Activated CD8-positive, alpha-beta T cell treated with anti-CD3 and anti-CD28 coated beads, Interleukin-2, amount 10 ng/mL, durations not matched to agents 7 days and 5 days (primary cell): Measurements from ENCODE around the gene ELL. TPM values are rescaled to one million over a fixed set of nuclear protein-coding genes. Genes with fewer than 3 reads are reported as not detected.
A peak's percentile ranks its signal among the peaks of the same experiment; 100 is the strongest.

Source experiments
- ATAC-seq: fragments of 150-1000 bp; cut with Tn5 transposase; one replicate; pipeline ENCODE4 v1.10.0; 2021; ENCODE audit warnings: moderate library complexity
- CTCF ChIA-PET: fragments of 350-600 bp; sonication (Branson Sonifier 250); formaldehyde crosslinking; loops from one replicate; lab custom pipeline; 2021; ENCODE audit warnings: antibody characterized with exemption; lab: Charles Lee
- POLR2A ChIA-PET: fragments of 350-600 bp; sonication (Branson Sonifier 250); formaldehyde crosslinking; loops from one replicate; lab custom pipeline; 2021; ENCODE audit warnings: antibody characterized with exemption; lab: Charles Lee
- DNase-seq: peaks from one replicate; pipeline ENCODE4 v3.0.0-alpha.2; 2020
- H3K27ac Mint-ChIP-seq: one replicate; pipeline ENCODE4 v1.8.0; 2021; ENCODE audit warnings: mild to moderate bottlenecking, mixed read lengths
- H3K27me3 Mint-ChIP-seq: one replicate; pipeline ENCODE4 v1.8.0; 2021; ENCODE audit warnings: low read depth, mixed read lengths
- H3K36me3 Mint-ChIP-seq: one replicate; pipeline ENCODE4 v1.8.0; 2021; ENCODE audit warnings: low read depth, mixed read lengths
- H3K4me1 Mint-ChIP-seq: one replicate; pipeline ENCODE4 v1.8.0; 2021; ENCODE audit warnings: low read depth, mixed read lengths
- H3K4me3 Mint-ChIP-seq: one replicate; pipeline ENCODE4 v1.8.0; 2021; ENCODE audit warnings: mild to moderate bottlenecking, mixed read lengths
- H3K9me3 Mint-ChIP-seq: one replicate; pipeline ENCODE4 v1.8.0; 2022; ENCODE audit warnings: mixed read lengths; ENCODE audit not compliant: insufficient read depth
- total RNA-seq, 2 experiments: library from RNA; stranded (reverse); gene quantifications; one replicate each; pipeline ENCODE4 v1.2.3, GENCODE V29; 2021

ELL gene
- total RNA-seq, 2 experiments from 2014 or later, result 20.8 to 22.3 TPM

- Mint-ChIP-seq H3K9me3 (no peaks in the 10 kb centered on the region), H3K27me3 (no peaks in the 10 kb centered on the region), H3K27ac (peak overlapping the region; percentile 12), H3K4me1 (peaks cover 70% of the 10 kb centered on the region), H3K4me3 (no peak overlapping the region), H3K36me3 (peaks cover 6% of the 10 kb centered on the region)
- ChIA-PET POLR2A (no interaction called here), CTCF (interaction anchor here (0.6 to 1.4 kb wide), 3 partner anchors 10 to 371 kb away, joined by 3 to 4 read pairs (median 3); no protein-coding TSS in a partner anchor)
- DNase-seq (no peak), ATAC-seq (no peak)
These were observed 45.3 kb downstream of the ELL start for GRCh38 chr19:18476507-18477041.

DNA sequence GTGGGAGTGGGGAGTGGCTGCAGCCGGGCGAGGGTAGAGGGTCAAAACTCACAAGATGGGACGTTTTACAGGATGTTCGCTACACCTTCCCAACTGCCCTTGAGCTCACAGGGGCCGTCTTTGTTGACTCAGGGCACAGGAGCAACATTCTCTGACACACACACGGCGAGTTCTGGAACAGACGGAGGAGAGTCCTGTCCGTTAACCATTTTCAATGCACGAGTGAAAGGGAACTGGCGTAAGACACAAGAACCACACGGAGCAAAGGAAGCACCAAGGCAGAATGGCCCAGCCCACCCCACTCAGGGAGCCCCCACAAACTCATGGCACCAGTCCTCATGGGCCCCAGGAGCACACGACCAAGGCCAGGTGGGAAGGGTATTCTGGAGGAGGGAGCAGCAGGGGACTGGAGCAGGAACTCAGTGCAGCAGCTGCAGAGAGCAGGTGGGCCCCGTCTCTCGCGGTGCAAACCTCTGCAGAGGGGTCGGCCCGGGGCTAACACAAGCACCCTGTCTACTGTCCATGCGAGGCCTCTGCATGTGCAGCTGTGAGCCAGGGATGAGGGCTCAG lies 46.0 kb downstream of the ELL start:
- Mint-ChIP-seq H3K36me3 (peaks cover 3% of the 10 kb centered on the region), H3K4me1 (peaks cover 64% of the 10 kb centered on the region), H3K27ac (peak overlapping the region; percentile 64), H3K9me3 (no peaks in the 10 kb centered on the region), H3K27me3 (no peaks in the 10 kb centered on the region), H3K4me3 (no peak overlapping the region)
- ChIA-PET POLR2A (interaction anchor here (0.6 kb wide), 1 partner anchor 203 kb away, joined by 3 read pairs; no protein-coding TSS in a partner anchor), CTCF (interaction anchor here (1.0 to 1.4 kb wide), 2 partner anchors 44 to 372 kb away, joined by 3 read pairs; no protein-coding TSS in a partner anchor)
- no peak for ATAC-seq
- DNase-seq, result no peak

DNA sequence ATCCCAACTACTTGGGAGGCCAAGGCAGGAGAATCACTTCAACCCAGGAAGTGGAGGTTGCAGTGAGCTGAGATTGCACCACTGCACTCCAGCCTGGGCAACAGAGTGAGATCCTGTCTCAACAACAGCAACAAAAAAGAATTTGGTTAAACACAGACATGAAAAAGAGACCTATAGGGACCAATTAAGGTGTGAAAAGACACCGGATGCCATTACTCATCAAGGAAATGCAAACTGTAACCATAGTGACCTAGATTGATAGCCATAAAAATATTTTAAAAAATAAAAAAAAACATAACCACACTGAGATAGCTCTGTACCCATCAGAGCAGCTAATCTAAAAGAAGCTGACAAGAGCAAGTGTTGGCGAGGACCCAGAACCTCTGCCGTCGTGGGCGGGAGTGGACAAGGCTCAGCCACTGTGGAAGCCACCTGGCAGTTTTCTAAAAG lies 46.8 kb downstream of the ELL start:
- Mint-ChIP-seq H3K4me3 (no peak overlapping the region), H3K27me3 (no peaks in the 10 kb centered on the region), H3K36me3 (peaks cover 8% of the 10 kb centered on the region), H3K27ac (peak overlapping the region; percentile 64), H3K4me1 (peaks cover 62% of the 10 kb centered on the region), H3K9me3 (no peaks in the 10 kb centered on the region)
- DNase-seq (no peak), ATAC-seq (peak; percentile 62)
- POLR2A ChIA-PET, result no interaction called here
- CTCF ChIA-PET, result interaction anchor here (1.4 kb wide), 1 partner anchor 373 kb away, joined by 3 read pairs; no protein-coding TSS in a partner anchor

DNA sequence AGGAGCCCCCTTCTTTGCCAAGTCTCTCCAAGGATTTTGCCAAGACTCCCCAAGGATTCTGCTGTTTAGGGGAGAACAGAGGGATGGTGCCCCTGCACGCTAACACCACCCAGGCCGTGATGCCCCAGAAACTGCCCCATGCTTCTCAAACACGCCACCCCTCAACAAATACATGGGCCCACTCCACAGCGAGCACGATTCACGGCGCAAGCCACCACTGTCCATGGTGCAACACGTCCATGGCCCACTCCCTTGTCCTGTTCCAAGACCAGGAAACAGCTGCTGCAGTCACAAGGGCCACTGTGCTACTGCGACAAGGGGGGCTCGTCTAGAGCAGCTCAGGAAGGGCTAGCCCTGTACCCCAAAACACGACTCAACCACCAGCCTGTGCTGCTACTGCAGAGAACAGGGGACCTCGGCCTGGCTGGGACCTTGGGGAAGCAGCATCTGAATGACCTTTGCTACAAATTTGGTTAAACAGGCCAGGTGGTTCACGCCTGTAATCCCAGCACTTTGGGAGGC lies 47.4 kb downstream of the ELL start:
- DNase-seq (no peak), ATAC-seq (no peak)
- no peak overlapping the region for H3K4me3 Mint-ChIP-seq
- H3K27ac Mint-ChIP-seq, result peak overlapping the region; percentile 64
- no peaks in the 10 kb centered on the region for H3K27me3 Mint-ChIP-seq
- POLR2A ChIA-PET, result no interaction called here
- H3K4me1 Mint-ChIP-seq, result peaks cover 58% of the 10 kb centered on the region
- peaks cover 8% of the 10 kb centered on the region for H3K36me3 Mint-ChIP-seq
- CTCF ChIA-PET, result interaction anchor here (6.7 kb wide), 1 partner anchor 46 kb away, joined by 38 read pairs; the partner anchor contains the start of gene ELL
- H3K9me3 Mint-ChIP-seq, result no peaks in the 10 kb centered on the region

GRCh38 chr19:18473706-18474087 lies 48.2 kb downstream of the ELL start:
- ATAC-seq (no peak), DNase-seq (no peak)
- ChIA-PET CTCF (interaction anchor here (1.2 to 6.7 kb wide), 3 partner anchors 25 to 373 kb away, joined by 3 to 38 read pairs (median 3); partner anchors contain the start of gene ELL), POLR2A (interaction anchor here (0.5 kb wide), 1 partner anchor 26 kb away, joined by 3 read pairs; no protein-coding TSS in a partner anchor)
- H3K4me1 Mint-ChIP-seq, result peaks cover 53% of the 10 kb centered on the region
- H3K36me3 Mint-ChIP-seq, result peaks cover 6% of the 10 kb centered on the region
- H3K27me3 Mint-ChIP-seq, result no peaks in the 10 kb centered on the region
- H3K27ac Mint-ChIP-seq, result peak overlapping the region; percentile 25
- no peaks in the 10 kb centered on the region for H3K9me3 Mint-ChIP-seq
- H3K4me3 Mint-ChIP-seq, result no peak overlapping the region

DNA sequence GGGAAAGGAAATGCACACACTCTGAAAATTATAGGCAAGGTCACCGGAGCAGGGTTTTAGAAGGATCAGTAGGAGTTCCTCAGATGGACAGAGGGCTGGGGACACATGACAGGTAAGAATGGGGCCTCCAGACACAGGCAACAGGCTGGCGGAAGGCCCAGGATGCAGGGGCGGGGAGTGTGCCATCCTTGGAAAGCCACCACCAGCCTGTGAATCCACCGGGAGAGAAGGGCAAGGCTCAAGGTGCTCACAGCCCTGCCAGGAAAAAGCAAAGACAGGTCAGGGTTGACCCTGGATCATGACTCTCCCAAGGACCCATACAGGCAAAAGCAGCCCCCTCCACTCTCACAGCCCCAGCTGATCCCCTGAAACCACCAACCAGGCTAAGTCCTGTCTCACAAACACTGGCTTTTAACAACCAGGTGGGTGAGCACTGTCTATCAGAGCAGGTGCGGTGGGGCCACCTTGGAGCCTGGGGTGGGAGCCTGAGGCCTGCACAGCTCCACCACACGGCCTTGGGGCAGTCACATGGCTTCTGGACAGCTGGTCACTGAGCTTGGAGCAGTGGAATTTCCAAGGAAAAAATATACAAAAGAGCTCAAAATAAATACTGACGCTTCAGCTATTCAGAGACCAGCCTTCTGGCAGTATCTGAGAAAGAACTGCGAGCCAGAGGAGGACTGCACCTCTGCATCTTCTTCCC lies 48.7 kb downstream of the ELL start:
- H3K27ac Mint-ChIP-seq, result peak overlapping the region; percentile 25
- ATAC-seq (no peak), DNase-seq (no peak)
- ChIA-PET CTCF (interaction anchor here (1.0 to 6.7 kb wide), 4 partner anchors 26 to 443 kb away, joined by 3 to 38 read pairs (median 4); partner anchors contain the start of gene ELL), POLR2A (interaction anchor here (0.6 to 1.0 kb wide), 2 partner anchors 32 to 49 kb away, joined by 3 read pairs; partner anchors contain the start of gene ELL)
- peaks cover 6% of the 10 kb centered on the region for H3K36me3 Mint-ChIP-seq
- H3K4me3 Mint-ChIP-seq, result no peak overlapping the region
- no peaks in the 10 kb centered on the region for H3K9me3 Mint-ChIP-seq
- peaks cover 50% of the 10 kb centered on the region for H3K4me1 Mint-ChIP-seq
- no peaks in the 10 kb centered on the region for H3K27me3 Mint-ChIP-seq

- Mint-ChIP-seq H3K4me1 (peaks cover 33% of the 10 kb centered on the region), H3K36me3 (peaks cover 6% of the 10 kb centered on the region), H3K27me3 (no peaks in the 10 kb centered on the region), H3K4me3 (no peak overlapping the region), H3K27ac (peak overlapping the region; percentile 11), H3K9me3 (no peaks in the 10 kb centered on the region)
- ATAC-seq, result no peak
- POLR2A ChIA-PET, result interaction anchor here (0.6 kb wide), 1 partner anchor 198 kb away, joined by 6 read pairs; no protein-coding TSS in a partner anchor
- no peak for DNase-seq
- CTCF ChIA-PET, result interaction anchor here (0.7 to 6.7 kb wide), 13 partner anchors 9 to 376 kb away, joined by 3 to 38 read pairs (median 5); partner anchors contain the start of genes ELL and UBA52
These were observed 51.1 kb downstream of the ELL start for GRCh38 chr19:18470787-18471186.

- H3K9me3 Mint-ChIP-seq, result no peaks in the 10 kb centered on the region
- ChIA-PET CTCF (interaction anchor here (0.6 to 6.7 kb wide), 19 partner anchors 7 to 378 kb away, joined by 3 to 38 read pairs (median 4); partner anchors contain the start of genes ELL, REX1BD and UBA52), POLR2A (interaction anchor here (0.8 kb wide), 1 partner anchor 74 kb away, joined by 3 read pairs; the partner anchor contains the start of gene FKBP8)
- H3K27me3 Mint-ChIP-seq, result no peaks in the 10 kb centered on the region
- DNase-seq (peak; percentile 69), ATAC-seq (peak; percentile 49)
- no peak overlapping the region for H3K27ac Mint-ChIP-seq
- H3K36me3 Mint-ChIP-seq, result peaks cover 14% of the 10 kb centered on the region
- peaks cover 32% of the 10 kb centered on the region for H3K4me1 Mint-ChIP-seq
- no peak overlapping the region for H3K4me3 Mint-ChIP-seq
These were observed 52.6 kb downstream of the ELL start for GRCh38 chr19:18469069-18469846.

GRCh38 chr19:18468517-18468916 lies 53.4 kb downstream of the ELL start:
- Mint-ChIP-seq H3K36me3 (peaks cover 14% of the 10 kb centered on the region), H3K9me3 (no peaks in the 10 kb centered on the region), H3K4me1 (peaks cover 32% of the 10 kb centered on the region), H3K27ac (no peak overlapping the region), H3K4me3 (no peak overlapping the region), H3K27me3 (no peaks in the 10 kb centered on the region)
- no peak for DNase-seq
- ChIA-PET CTCF (interaction anchor here (0.8 to 6.7 kb wide), 8 partner anchors 11 to 378 kb away, joined by 3 to 38 read pairs (median 10); partner anchors contain the start of genes ELL and REX1BD), POLR2A (no interaction called here)
- no peak for ATAC-seq

DNA sequence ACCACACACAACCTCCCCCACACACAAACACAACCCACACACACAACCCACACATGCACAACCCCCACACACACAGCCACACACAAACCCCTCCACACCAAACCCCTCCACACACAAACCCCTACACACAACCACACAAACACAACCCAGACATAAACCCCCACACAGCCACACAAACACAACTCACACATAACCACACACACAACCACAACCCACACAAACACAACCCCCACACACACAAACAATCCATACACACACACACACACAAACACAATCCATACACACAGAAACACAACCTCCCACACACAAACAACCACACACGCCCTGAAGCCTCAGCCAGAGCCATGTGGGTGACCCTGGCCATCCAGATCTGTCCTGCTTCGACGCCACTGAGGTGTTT lies 53.9 kb downstream of the ELL start:
- DNase-seq (no peak), ATAC-seq (no peak)
- Mint-ChIP-seq H3K36me3 (peaks cover 15% of the 10 kb centered on the region), H3K4me3 (no peak overlapping the region), H3K9me3 (no peaks in the 10 kb centered on the region), H3K27ac (peak overlapping the region; percentile 31), H3K4me1 (peaks cover 32% of the 10 kb centered on the region), H3K27me3 (no peaks in the 10 kb centered on the region)
- CTCF ChIA-PET, result interaction anchor here (1.2 to 6.7 kb wide), 4 partner anchors 10 to 379 kb away, joined by 4 to 38 read pairs (median 10); partner anchors contain the start of genes ELL and REX1BD
- POLR2A ChIA-PET, result no interaction called here
